HG03457 (cell line): ENCODE measurements around the gene STARD7.
"Not testable (repeated sequence)": the region's sequence is repeated elsewhere in the genome, so short reads cannot be mapped to it uniquely, and the experiment has no call there.

ENCODE experiments used
- ATAC-seq: cut with Tn5 transposase; IDR thresholded peaks from one replicate; pipeline ENCODE4 v1.9.1; 2021; ENCODE audit warnings: moderate number of reproducible peaks; ENCODE audit not compliant: unreplicated experiment

The STARD7 gene

GRCh38 chr2:96208143-96209010, at the start of gene STARD7:
STARD7 (minus strand) TSS chr2:96208827; CDS start chr2:96208434, 393 bp downstream.
- ATAC-seq, result peak; percentile 61

GRCh38 chr2:96257744-96258143, 49.1 kb upstream of the STARD7 start:
- not testable (repeated sequence) for ATAC-seq

GRCh38 chr2:96256611-96257113, 48.0 kb upstream of the STARD7 start:
- no peak for ATAC-seq

- no peak for ATAC-seq
Measured at GRCh38 chr2:96254571-96254970, 45.9 kb upstream of the STARD7 start.

- no peak for ATAC-seq
Measured at GRCh38 chr2:96253006-96253405, 44.4 kb upstream of the STARD7 start.

- no peak for ATAC-seq
Measured at GRCh38 chr2:96252526-96252925, 43.9 kb upstream of the STARD7 start.

- ATAC-seq, result no peak
Measured at GRCh38 chr2:96251721-96252292, 43.2 kb upstream of the STARD7 start.

GRCh38 chr2:96250188-96250587, 41.6 kb upstream of the STARD7 start:
- ATAC-seq, result no peak

GRCh38 chr2:96249654-96250053, 41.0 kb upstream of the STARD7 start:
- ATAC-seq, result no peak

GRCh38 chr2:96248624-96249023, 40.0 kb upstream of the STARD7 start:
- no peak for ATAC-seq

- no peak for ATAC-seq
Measured at GRCh38 chr2:96247896-96248295, 39.3 kb upstream of the STARD7 start.

GRCh38 chr2:96247009-96247408, 38.4 kb upstream of the STARD7 start:
- no peak for ATAC-seq

GRCh38 chr2:96245609-96246390, 37.2 kb upstream of the STARD7 start:
- ATAC-seq, result no peak

- no peak for ATAC-seq
Measured at GRCh38 chr2:96243843-96244242, 35.2 kb upstream of the STARD7 start.

- peak; percentile 67 for ATAC-seq
Measured at GRCh38 chr2:96241900-96242611, 33.4 kb upstream of the STARD7 start.

GRCh38 chr2:96241227-96241626, 32.6 kb upstream of the STARD7 start:
- no peak for ATAC-seq

GRCh38 chr2:96240341-96241038, 31.9 kb upstream of the STARD7 start:
- ATAC-seq, result no peak

- no peak for ATAC-seq
Measured at GRCh38 chr2:96239745-96240264, 31.2 kb upstream of the STARD7 start.

- ATAC-seq, result no peak
Measured at GRCh38 chr2:96239091-96239490, 30.5 kb upstream of the STARD7 start.

GRCh38 chr2:96238266-96238665, 29.6 kb upstream of the STARD7 start:
- no peak for ATAC-seq
